Measurements from ENCODE around the gene PNLIPRP1.

PNLIPRP1 gene

DNA sequence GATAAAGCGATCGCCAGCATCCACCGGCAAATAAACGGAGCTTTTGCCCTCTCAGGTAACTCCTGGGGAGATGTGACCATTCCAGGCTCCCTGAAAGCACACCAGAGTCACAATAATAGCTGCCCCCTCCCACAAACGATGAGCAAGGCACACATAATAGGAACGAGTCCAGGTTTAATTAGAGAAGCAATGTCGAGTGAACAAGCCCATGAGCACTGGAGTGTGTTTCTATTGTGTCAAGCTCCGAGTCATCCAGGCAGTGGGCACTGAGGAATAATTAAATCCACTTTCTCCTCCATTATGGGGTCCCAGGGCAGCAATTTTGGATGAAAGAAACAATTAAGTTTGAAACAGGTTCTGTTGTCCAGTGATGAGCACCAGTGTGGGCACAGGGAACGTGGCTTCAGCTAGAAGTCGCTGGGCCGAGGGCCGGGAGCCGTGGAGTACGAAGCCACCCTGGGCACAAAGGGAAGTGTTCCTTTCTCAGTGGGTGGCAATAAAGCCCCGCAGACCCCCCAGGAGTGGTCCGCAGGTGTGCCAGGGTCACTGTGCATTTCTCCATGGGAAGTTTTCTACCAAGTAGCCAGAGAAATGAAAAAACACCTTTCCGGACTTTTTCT lies 41.9 kb downstream of the PNLIPRP1 start:
- 88 to 98% methylated on average over 11 to 17 of the region's 17 CpGs for WGBS, 2 experiments (ENCODE audit: insufficient coverage in 2 of 2)
- Histone ChIP-seq H3K4me3 (ENCODE audit: extremely low read depth, insufficient read depth, low read length, poor library complexity, severe bottlenecking) (no peak overlapping the region), H3K4me1 (ENCODE audit: control insufficient read depth, insufficient read depth, low read length, poor library complexity, severe bottlenecking) (no peaks in the 10 kb centered on the region)

GRCh38 chr10:116633216-116633600 lies 42.4 kb downstream of the PNLIPRP1 start:
- no peaks in the 10 kb centered on the region for H3K36me3 ChIP-seq (ENCODE audit: control insufficient read depth, insufficient read depth, low read length)
- 92 to 95% methylated on average over 6 to 7 of the region's 8 CpGs for WGBS, 2 experiments (ENCODE audit: insufficient coverage in 2 of 2)
- H3K27ac ChIP-seq (ENCODE audit: low read depth, low read length, severe bottlenecking), result no peak overlapping the region

More for the DNA sequence above, 41.9 kb downstream of the PNLIPRP1 start:
- Histone ChIP-seq H3K36me3 (ENCODE audit: control insufficient read depth, insufficient read depth, low read length) (no peaks in the 10 kb centered on the region), H3K27ac (ENCODE audit: low read depth, low read length, severe bottlenecking) (no peak overlapping the region), H3K9me3 (ENCODE audit: control insufficient read depth, low read length) (no peaks in the 10 kb centered on the region)

GRCh38 chr10:116634126-116634975 lies 43.6 kb downstream of the PNLIPRP1 start:
- Histone ChIP-seq H3K9me3 (ENCODE audit: control insufficient read depth, low read length) (no peaks in the 10 kb centered on the region), H3K4me3 (ENCODE audit: extremely low read depth, insufficient read depth, low read length, poor library complexity, severe bottlenecking) (no peak overlapping the region), H3K36me3 (ENCODE audit: control insufficient read depth, insufficient read depth, low read length) (no peaks in the 10 kb centered on the region), H3K4me1 (ENCODE audit: control insufficient read depth, insufficient read depth, low read length, poor library complexity, severe bottlenecking) (no peaks in the 10 kb centered on the region), H3K27ac (ENCODE audit: low read depth, low read length, severe bottlenecking) (no peak overlapping the region)
- 87% methylated on average over 8 to 11 of the region's 11 CpGs for WGBS, 2 experiments (ENCODE audit: insufficient coverage in 2 of 2)

More at GRCh38 chr10:116633216-116633600, 42.4 kb downstream of the PNLIPRP1 start:
- H3K9me3 ChIP-seq (ENCODE audit: control insufficient read depth, low read length), result no peaks in the 10 kb centered on the region
- no peak overlapping the region for H3K4me3 ChIP-seq (ENCODE audit: extremely low read depth, insufficient read depth, low read length, poor library complexity, severe bottlenecking)
- H3K4me1 ChIP-seq (ENCODE audit: control insufficient read depth, insufficient read depth, low read length, poor library complexity, severe bottlenecking), result no peaks in the 10 kb centered on the region

DNA sequence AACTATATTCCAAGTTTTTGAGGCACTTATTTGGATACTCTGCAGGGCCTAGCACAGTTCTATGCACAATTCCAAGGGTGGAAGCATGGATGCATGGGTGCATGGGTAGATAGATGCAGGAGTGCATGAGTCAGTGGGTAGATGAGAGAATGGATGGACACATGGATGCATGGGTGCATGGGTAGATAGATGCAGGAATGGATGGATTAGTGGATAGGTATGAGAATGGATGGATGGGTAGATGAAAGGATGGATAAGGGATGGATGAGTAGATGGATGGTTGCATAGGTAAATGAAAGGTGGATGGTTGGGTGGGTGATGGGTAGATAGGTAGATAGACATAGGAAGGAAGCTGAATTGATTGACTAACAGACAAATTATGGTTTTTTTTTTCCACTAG lies 45.6 kb downstream of the PNLIPRP1 start:
- H3K27ac ChIP-seq (ENCODE audit: low read depth, low read length, severe bottlenecking), result no peak overlapping the region
- no peaks in the 10 kb centered on the region for H3K4me1 ChIP-seq (ENCODE audit: control insufficient read depth, insufficient read depth, low read length, poor library complexity, severe bottlenecking)
- peaks cover 2% of the 10 kb centered on the region for H3K9me3 ChIP-seq (ENCODE audit: control insufficient read depth, low read length)
- H3K36me3 ChIP-seq (ENCODE audit: control insufficient read depth, insufficient read depth, low read length), result no peaks in the 10 kb centered on the region
- H3K4me3 ChIP-seq (ENCODE audit: extremely low read depth, insufficient read depth, low read length, poor library complexity, severe bottlenecking), result no peak overlapping the region

DNA sequence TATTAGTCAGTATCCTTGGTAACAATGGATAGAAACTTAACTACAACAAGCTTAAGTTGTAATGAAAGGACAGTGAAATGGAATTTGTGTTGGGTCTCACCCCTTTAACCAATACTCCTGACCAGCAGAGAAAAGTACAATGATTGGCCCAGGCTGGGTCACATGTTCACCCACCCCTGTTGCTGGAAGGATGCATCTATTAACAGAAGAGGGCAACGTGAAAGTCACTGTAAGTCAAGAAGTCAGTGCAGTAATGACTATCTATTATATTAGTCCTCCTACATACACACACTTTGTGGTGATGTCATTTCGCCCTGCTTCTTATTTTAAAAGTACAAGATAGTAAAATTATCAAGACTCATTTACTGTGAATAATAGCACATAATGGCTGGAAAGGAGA lies 46.2 kb downstream of the PNLIPRP1 start:
- no peaks in the 10 kb centered on the region for H3K36me3 ChIP-seq (ENCODE audit: control insufficient read depth, insufficient read depth, low read length)

DNA sequence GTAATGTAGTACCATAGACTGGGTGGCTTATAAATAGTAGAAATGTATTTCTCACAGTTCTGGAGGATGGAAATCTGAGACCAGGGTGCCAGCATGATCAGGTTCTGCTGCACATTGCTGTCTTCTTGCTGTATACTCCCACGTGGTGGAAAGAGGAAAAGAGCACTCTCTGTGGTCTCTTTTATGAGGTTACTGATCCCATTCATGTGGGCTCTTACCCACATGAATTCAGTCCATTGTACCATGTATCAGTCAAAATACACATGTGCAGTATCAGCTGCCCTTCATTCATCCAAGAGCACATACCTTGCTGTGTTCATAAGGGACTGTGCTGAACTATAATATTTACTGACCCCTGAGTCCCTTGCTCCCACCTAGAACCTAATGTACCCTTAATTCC lies 47.1 kb downstream of the PNLIPRP1 start:
- H3K4me1 ChIP-seq (ENCODE audit: control insufficient read depth, insufficient read depth, low read length, poor library complexity, severe bottlenecking), result no peaks in the 10 kb centered on the region
- no peaks in the 10 kb centered on the region for H3K36me3 ChIP-seq (ENCODE audit: control insufficient read depth, insufficient read depth, low read length)
- H3K27ac ChIP-seq (ENCODE audit: low read depth, low read length, severe bottlenecking), result no peak overlapping the region
- WGBS, 2 experiments (ENCODE audit: insufficient coverage in 2 of 2), result 11% methylated on average over 1 of the region's 1 CpG; no CpG with 5 or more reads in 1 of the 2 experiments
- H3K4me3 ChIP-seq (ENCODE audit: extremely low read depth, insufficient read depth, low read length, poor library complexity, severe bottlenecking), result no peak overlapping the region
- H3K9me3 ChIP-seq (ENCODE audit: control insufficient read depth, low read length), result peaks cover 2% of the 10 kb centered on the region

More for the DNA sequence above, 46.2 kb downstream of the PNLIPRP1 start:
- Histone ChIP-seq H3K27ac (ENCODE audit: low read depth, low read length, severe bottlenecking) (no peak overlapping the region), H3K9me3 (ENCODE audit: control insufficient read depth, low read length) (peaks cover 2% of the 10 kb centered on the region), H3K4me1 (ENCODE audit: control insufficient read depth, insufficient read depth, low read length, poor library complexity, severe bottlenecking) (no peaks in the 10 kb centered on the region), H3K4me3 (ENCODE audit: extremely low read depth, insufficient read depth, low read length, poor library complexity, severe bottlenecking) (no peak overlapping the region)
- no CpG with 5 or more reads among the region's 2 CpGs for WGBS, 2 experiments (ENCODE audit: insufficient coverage in 2 of 2)

DNA sequence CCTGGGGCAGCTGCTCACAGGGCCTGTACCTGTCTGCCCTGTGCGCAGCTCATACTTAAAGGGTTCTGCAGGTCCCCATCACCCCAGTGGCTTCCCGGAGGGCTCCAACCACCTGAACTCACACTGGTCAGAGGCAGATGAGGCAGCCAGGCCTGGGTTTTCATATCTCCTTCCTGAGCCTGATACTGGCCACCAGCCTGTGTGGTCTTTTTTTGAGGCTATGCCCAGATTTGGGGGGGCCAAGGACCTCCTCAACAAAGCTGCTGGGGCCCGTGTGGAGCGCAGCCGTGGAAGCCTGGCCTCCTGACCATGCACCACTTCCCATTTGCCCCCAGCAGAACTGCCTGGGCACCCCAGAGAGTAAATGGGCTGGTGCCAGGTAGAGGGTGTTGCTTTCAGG lies 55.7 kb downstream of the PNLIPRP1 start:
- no peaks in the 10 kb centered on the region for H3K9me3 ChIP-seq (ENCODE audit: control insufficient read depth, low read length)
- WGBS, 2 experiments (ENCODE audit: insufficient coverage in 2 of 2), result 88 to 92% methylated on average over 3 to 5 of the region's 5 CpGs
- no peak overlapping the region for H3K4me3 ChIP-seq (ENCODE audit: extremely low read depth, insufficient read depth, low read length, poor library complexity, severe bottlenecking)
- no peaks in the 10 kb centered on the region for H3K36me3 ChIP-seq (ENCODE audit: control insufficient read depth, insufficient read depth, low read length)
- H3K27ac ChIP-seq (ENCODE audit: low read depth, low read length, severe bottlenecking), result no peak overlapping the region
- H3K4me1 ChIP-seq (ENCODE audit: control insufficient read depth, insufficient read depth, low read length, poor library complexity, severe bottlenecking), result no peaks in the 10 kb centered on the region

DNA sequence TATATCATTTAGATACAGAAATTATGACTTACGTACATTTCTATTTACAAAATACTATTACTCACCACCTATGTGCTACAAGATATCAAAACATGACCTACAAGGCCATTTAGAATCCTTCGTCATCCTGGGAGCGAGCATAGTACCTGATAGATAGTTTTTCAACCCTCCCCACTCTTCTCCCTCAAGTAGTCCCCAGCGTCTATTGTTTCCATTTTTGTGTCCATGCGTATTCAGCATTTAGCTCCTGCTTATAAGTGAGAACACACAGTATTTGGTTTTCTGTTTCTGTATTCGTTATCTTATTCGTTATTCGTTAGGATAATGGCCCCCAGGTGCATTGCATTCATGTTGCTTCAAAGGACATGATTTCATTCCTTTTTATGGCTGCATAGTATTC lies 58.1 kb downstream of the PNLIPRP1 start:
- H3K36me3 ChIP-seq (ENCODE audit: control insufficient read depth, insufficient read depth, low read length), result no peaks in the 10 kb centered on the region
- no peak overlapping the region for H3K4me3 ChIP-seq (ENCODE audit: extremely low read depth, insufficient read depth, low read length, poor library complexity, severe bottlenecking)
- no peak overlapping the region for H3K27ac ChIP-seq (ENCODE audit: low read depth, low read length, severe bottlenecking)
- H3K4me1 ChIP-seq (ENCODE audit: control insufficient read depth, insufficient read depth, low read length, poor library complexity, severe bottlenecking), result no peaks in the 10 kb centered on the region
- WGBS, 2 experiments (ENCODE audit: insufficient coverage in 2 of 2), result 65 to 96% methylated on average over 6 of the region's 8 CpGs
- no peaks in the 10 kb centered on the region for H3K9me3 ChIP-seq (ENCODE audit: control insufficient read depth, low read length)

DNA sequence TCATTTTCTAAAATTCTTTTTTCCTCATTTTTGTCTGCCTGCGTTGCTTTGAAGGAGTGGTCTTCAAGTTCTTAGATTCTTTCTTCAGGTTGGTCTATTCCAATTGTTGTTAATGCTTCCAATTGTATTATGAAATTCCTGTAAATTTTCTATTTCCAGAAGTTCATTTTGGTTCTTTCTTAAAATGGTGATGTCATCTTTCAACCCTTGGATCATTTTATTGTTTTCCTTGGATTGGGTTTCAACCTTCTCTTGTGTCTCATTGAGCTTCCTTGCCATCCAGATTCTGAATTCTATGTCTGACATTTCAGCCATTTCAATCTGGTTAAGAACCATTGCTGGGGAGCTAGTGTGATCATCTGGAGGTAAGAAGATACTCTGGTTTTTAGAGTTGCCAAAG lies 63.1 kb downstream of the PNLIPRP1 start:
- Histone ChIP-seq H3K4me1 (ENCODE audit: control insufficient read depth, insufficient read depth, low read length, poor library complexity, severe bottlenecking) (no peaks in the 10 kb centered on the region), H3K9me3 (ENCODE audit: control insufficient read depth, low read length) (no peaks in the 10 kb centered on the region), H3K36me3 (ENCODE audit: control insufficient read depth, insufficient read depth, low read length) (no peaks in the 10 kb centered on the region), H3K4me3 (ENCODE audit: extremely low read depth, insufficient read depth, low read length, poor library complexity, severe bottlenecking) (no peak overlapping the region), H3K27ac (ENCODE audit: low read depth, low read length, severe bottlenecking) (no peak overlapping the region)
- WGBS, 2 experiments (ENCODE audit: insufficient coverage in 2 of 2), result no CpG with 5 or more reads among the region's 1 CpG

DNA sequence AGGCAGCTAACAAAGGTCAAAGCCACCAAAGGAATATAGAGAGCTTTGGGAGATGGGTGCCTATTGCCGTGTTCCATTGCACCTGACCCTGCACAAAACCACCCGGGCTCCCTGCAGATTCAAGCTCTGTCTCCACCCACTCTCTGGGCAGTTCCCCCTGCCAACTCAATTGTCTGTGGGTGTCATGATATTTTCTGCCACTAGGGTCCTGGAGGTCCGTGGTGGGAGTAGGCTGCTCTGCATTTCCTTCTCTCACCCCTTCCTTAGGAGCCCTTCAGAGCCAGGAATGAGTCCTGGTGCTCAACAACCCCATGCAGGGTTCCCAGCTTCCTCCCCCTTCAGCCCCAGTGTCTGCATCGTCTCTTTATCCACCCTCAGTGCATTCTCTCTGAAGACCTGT lies 64.1 kb downstream of the PNLIPRP1 start:
- Histone ChIP-seq H3K36me3 (ENCODE audit: control insufficient read depth, insufficient read depth, low read length) (no peaks in the 10 kb centered on the region), H3K27ac (ENCODE audit: low read depth, low read length, severe bottlenecking) (no peak overlapping the region), H3K4me1 (ENCODE audit: control insufficient read depth, insufficient read depth, low read length, poor library complexity, severe bottlenecking) (no peaks in the 10 kb centered on the region), H3K4me3 (ENCODE audit: extremely low read depth, insufficient read depth, low read length, poor library complexity, severe bottlenecking) (no peak overlapping the region), H3K9me3 (ENCODE audit: control insufficient read depth, low read length) (no peaks in the 10 kb centered on the region)
- 47 to 73% methylated on average over 2 to 4 of the region's 4 CpGs for WGBS, 2 experiments (ENCODE audit: insufficient coverage in 2 of 2)

GRCh38 chr10:116655568-116655967 lies 64.8 kb downstream of the PNLIPRP1 start:
- H3K27ac ChIP-seq (ENCODE audit: low read depth, low read length, severe bottlenecking), result no peak overlapping the region
- no peaks in the 10 kb centered on the region for H3K4me1 ChIP-seq (ENCODE audit: control insufficient read depth, insufficient read depth, low read length, poor library complexity, severe bottlenecking)
- H3K36me3 ChIP-seq (ENCODE audit: control insufficient read depth, insufficient read depth, low read length), result no peaks in the 10 kb centered on the region
- no peaks in the 10 kb centered on the region for H3K9me3 ChIP-seq (ENCODE audit: control insufficient read depth, low read length)
- WGBS, 2 experiments (ENCODE audit: insufficient coverage in 2 of 2), result no CpG with 5 or more reads among the region's 2 CpGs
- no peak overlapping the region for H3K4me3 ChIP-seq (ENCODE audit: extremely low read depth, insufficient read depth, low read length, poor library complexity, severe bottlenecking)
